Measurements from ENCODE around the gene TBC1D2B.

TBC1D2B gene

DNA sequence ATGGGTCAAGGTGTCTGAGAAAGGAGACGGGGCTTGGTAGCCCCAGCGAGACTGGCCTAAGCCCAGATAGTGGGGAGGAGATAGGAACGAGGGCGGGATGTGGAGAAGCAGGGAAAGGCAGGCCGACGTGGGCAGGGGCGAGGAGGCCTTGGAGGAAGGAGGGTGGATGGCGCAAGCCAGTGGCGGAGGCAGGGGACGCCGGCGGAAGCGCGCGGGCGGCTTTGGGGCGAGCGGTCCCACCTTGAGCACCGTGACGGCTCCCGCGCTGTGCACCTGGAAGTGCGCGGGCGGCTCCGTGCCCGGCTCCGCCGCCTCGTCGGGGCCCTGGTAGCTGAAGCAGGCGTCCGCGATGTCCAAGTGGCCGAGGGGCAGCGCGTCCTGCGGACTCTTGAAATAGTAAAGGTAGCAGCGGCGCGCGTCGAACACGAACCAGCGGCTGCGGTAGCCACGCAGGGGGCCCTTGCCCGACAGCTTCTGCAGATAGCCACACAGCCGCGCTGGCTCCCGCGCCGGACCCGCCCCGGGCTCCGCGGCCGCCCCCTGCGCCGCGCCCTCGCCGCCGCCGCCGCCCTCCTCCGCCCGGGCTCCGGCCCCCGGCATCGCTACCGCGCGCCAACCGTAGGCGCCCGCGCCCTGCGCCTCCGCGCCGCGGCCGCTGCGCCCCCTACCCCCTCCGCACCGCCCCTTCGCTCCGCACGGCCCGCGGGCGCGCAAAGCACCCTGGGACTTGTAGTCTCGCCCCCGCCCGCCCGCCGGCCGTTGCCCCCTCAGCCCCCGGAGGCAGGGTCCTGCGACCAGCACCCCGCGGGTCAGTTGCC lies at the start of gene TBC1D2B:
TSS of gene TBC1D2B (minus strand) at position 659 of the 818 bp plus-strand sequence. CDS start at position 600, 59 bp downstream.
- Histone ChIP-seq H3K27me3 (replicated peaks; ENCODE audit: control insufficient read depth, insufficient read depth, low read length) (no peaks in the 10 kb centered on the region), H3K4me3 (replicated peaks; ENCODE audit: low read depth, low read length) (peak within 1 kb of the TSS; percentile 93), H3K36me3 (ENCODE audit: control insufficient read depth, insufficient read depth, low read length) (no peaks in the 10 kb centered on the region)
- TF ChIP-seq, protein P1, sequence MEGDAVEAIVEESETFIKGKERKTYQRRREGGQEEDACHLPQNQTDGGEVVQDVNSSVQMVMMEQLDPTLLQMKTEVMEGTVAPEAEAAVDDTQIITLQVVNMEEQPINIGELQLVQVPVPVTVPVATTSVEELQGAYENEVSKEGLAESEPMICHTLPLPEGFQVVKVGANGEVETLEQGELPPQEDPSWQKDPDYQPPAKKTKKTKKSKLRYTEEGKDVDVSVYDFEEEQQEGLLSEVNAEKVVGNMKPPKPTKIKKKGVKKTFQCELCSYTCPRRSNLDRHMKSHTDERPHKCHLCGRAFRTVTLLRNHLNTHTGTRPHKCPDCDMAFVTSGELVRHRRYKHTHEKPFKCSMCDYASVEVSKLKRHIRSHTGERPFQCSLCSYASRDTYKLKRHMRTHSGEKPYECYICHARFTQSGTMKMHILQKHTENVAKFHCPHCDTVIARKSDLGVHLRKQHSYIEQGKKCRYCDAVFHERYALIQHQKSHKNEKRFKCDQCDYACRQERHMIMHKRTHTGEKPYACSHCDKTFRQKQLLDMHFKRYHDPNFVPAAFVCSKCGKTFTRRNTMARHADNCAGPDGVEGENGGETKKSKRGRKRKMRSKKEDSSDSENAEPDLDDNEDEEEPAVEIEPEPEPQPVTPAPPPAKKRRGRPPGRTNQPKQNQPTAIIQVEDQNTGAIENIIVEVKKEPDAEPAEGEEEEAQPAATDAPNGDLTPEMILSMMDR (IDR thresholded peaks at IDR 0.05; ENCODE audit: insufficient read depth, low read length, poor library complexity, severe bottlenecking) = no peak
- DNase-seq (ENCODE audit: extremely low read depth, insufficient read length) = peak; percentile 77

DNA sequence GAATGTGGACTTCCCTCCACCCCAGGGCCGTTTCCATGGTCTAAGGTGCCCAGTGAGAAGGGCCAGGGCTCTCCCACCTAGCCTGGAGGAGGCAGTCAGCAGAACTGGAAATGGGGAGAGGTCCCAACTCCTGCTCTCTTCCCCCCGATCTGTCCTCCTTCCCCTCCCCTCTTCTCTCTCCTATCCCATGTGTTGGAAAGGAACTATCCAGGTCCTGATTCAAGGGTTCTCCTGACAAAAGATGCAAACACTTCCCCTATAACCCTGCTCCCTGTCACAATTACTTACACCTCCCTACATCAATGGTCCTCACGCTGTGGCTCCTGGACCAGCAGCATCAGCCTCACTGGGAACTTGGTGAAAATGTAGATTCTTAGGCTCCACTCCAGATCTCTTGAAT lies 47.8 kb upstream of the TBC1D2B start:
- TF ChIP-seq, protein P1 (IDR thresholded peaks at IDR 0.05; ENCODE audit: insufficient read depth, low read length, poor library complexity, severe bottlenecking) = no peak
- no peak for DNase-seq (ENCODE audit: extremely low read depth, insufficient read length)
- Histone ChIP-seq H3K36me3 (ENCODE audit: control insufficient read depth, insufficient read depth, low read length) (no peaks in the 10 kb centered on the region), H3K4me3 (replicated peaks; ENCODE audit: low read depth, low read length) (no peak overlapping the region), H3K27me3 (replicated peaks; ENCODE audit: control insufficient read depth, insufficient read depth, low read length) (no peaks in the 10 kb centered on the region; the same call in 1 of the 2 replicates)

DNA sequence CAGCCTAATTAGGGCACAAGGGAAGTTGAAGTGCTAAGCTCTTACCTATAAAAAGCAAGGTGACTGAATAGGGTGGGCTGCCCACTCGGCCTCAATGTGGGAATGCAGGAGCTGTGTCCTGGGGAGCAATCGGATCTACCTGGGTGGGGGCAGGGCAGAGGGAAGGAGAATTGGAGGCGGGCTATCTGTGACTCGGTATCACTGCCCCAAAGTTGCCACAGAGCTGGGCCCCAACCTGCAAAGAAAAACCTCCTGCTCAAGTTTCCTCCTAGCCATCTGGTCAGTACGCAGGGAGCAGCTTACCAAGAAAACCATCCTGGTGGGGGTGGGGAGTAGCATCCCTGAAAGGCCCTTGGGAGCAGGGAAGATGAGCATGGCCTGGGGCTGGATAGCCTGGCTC lies 43.0 kb upstream of the TBC1D2B start:
- no peaks in the 10 kb centered on the region for H3K36me3 ChIP-seq (ENCODE audit: control insufficient read depth, insufficient read depth, low read length)
- H3K4me3 ChIP-seq (replicated peaks; ENCODE audit: low read depth, low read length) = no peak overlapping the region
- no peaks in the 10 kb centered on the region for H3K27me3 ChIP-seq (replicated peaks; ENCODE audit: control insufficient read depth, insufficient read depth, low read length)
- TF ChIP-seq, protein P1 (IDR thresholded peaks at IDR 0.05; ENCODE audit: insufficient read depth, low read length, poor library complexity, severe bottlenecking) = no peak
- no peak for DNase-seq (ENCODE audit: extremely low read depth, insufficient read length)

DNA sequence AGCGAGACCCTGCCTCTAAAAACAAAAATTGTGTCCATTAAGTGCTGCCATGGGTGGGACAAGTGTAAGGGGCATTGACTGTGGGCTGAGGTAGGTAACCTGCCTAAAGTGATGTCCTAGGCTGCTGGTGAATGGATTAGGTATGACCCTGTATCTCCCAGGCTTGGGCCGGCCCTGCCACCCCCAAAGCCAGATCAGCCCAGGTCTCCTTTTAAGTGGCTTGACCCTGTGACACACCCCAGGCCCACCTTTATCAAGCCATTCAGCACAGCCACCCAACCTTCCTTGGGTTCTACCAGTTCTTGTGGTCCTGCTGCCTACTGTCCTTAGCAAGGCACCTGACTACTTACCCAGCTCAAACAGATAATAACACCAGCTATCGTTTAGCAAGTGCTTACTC lies 35.0 kb upstream of the TBC1D2B start:
- Histone ChIP-seq H3K4me3 (replicated peaks; ENCODE audit: low read depth, low read length) (no peak overlapping the region), H3K27me3 (replicated peaks; ENCODE audit: control insufficient read depth, insufficient read depth, low read length) (no peaks in the 10 kb centered on the region), H3K36me3 (ENCODE audit: control insufficient read depth, insufficient read depth, low read length) (no peaks in the 10 kb centered on the region)
- no peak for DNase-seq (ENCODE audit: extremely low read depth, insufficient read length)
- TF ChIP-seq, protein P1 (IDR thresholded peaks at IDR 0.05; ENCODE audit: insufficient read depth, low read length, poor library complexity, severe bottlenecking) = no peak

DNA sequence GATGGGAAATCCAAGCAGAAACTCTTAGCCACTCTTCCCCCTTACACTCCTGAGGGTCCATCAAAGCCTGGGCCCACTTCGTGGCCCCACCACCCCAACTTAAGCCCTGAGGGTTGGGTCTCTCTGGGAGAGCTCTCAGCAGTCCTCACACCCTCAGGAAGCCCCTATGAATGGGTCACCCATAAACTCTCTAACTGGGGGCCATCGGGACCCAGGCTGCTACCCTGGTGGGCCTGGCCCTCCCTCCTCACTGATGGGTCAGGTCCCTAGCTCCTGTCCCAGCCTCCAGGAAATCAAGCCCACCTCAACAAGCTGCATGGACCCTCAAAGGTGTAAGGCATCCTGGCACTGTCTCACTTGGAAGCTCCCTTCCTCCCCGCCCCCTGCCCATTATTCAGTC lies 34.3 kb upstream of the TBC1D2B start:
- TF ChIP-seq, protein P1 (IDR thresholded peaks at IDR 0.05; ENCODE audit: insufficient read depth, low read length, poor library complexity, severe bottlenecking) = no peak
- Histone ChIP-seq H3K36me3 (ENCODE audit: control insufficient read depth, insufficient read depth, low read length) (no peaks in the 10 kb centered on the region), H3K27me3 (replicated peaks; ENCODE audit: control insufficient read depth, insufficient read depth, low read length) (no peaks in the 10 kb centered on the region), H3K4me3 (replicated peaks; ENCODE audit: low read depth, low read length) (no peak overlapping the region)
- DNase-seq (ENCODE audit: extremely low read depth, insufficient read length) = no peak
